HG02943 (cell line): ENCODE data around the gene TMEM179.

Experiments
- ATAC-seq: cut with Tn5 transposase; IDR thresholded peaks from one replicate; pipeline ENCODE4 v1.9.1; 2021; ENCODE audit warnings: mild to moderate bottlenecking, low read depth, moderate library complexity; ENCODE audit not compliant: unreplicated experiment

The TMEM179 gene

DNA sequence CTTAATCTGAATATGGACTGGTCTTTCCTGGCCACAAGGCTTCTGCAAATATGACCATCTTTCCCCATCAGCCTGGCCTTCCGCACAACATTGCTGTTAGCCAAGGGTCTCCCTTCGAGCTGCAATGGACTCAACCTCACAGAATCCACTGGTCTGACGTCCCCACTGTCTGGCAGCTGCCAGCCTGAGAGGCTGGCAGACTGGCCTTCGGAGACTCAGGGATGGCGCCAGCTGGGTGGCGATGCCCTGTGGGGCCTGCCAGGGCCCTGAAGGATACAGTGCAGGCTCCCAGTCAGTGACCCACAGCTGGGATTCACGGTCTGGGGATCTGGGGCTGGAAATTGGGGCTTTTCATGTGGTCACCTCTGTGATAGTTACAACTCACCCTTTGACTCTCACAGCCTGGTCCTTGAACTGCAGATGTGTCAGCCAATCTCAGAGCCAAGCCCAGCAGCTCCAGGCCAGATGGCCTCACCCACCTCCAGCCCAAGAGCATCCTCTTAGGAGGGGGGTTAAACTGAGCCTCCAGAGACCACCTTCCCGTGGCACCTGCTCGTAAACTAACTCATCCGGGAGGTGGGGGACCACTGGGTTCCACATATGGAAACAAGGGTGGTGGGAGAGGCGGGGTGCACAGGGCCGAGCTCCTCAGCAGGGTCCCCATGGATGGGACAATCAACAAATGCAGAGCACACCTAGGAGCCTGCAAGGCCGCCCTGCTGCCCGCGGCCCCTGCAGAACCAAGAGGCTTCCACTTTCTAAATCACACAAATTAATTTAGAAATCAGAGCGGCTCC, 46.1 kb downstream of the TMEM179 start:
- ATAC-seq: no peak

DNA sequence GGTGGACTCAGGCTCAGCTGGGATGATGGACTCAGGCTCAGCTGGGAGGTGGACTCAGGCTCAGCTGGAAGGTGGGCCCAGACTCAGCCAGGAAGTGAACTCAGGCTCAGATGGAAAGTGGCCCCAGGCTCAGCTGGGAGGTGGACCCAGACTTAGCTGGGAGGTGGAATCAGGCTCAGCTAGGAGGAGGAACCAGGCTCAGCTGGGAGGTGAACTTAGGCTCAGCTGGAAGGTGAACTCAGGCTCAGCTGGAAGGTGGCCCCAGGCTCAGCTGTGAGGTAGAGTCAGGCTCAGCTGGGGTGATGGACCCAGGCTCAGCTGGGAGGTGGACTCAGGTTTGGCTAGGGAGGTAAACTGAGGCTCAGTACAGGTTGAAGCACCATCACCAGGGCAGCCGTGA, 46.8 kb downstream of the TMEM179 start:
- no peak for ATAC-seq

DNA sequence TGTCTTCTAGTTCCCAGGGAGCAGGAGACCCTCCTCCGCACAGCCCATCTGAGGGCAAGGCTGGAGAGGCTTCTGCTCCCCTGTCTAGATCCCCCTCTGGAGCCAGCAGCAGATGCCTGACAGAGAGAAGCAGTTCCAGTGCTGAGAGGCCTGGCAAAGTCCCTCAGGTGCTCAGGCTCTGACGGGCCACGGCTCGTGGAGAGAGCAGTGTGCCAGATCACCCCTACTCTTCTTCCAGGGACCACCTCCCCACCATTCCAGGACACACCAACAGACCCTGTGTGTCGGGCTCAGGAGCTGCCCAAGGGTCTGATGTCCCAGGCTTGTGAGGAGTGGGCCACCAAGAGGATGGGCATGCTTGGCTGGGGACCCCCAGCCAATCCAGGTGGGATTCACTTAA, 47.5 kb downstream of the TMEM179 start:
- ATAC-seq: no peak

DNA sequence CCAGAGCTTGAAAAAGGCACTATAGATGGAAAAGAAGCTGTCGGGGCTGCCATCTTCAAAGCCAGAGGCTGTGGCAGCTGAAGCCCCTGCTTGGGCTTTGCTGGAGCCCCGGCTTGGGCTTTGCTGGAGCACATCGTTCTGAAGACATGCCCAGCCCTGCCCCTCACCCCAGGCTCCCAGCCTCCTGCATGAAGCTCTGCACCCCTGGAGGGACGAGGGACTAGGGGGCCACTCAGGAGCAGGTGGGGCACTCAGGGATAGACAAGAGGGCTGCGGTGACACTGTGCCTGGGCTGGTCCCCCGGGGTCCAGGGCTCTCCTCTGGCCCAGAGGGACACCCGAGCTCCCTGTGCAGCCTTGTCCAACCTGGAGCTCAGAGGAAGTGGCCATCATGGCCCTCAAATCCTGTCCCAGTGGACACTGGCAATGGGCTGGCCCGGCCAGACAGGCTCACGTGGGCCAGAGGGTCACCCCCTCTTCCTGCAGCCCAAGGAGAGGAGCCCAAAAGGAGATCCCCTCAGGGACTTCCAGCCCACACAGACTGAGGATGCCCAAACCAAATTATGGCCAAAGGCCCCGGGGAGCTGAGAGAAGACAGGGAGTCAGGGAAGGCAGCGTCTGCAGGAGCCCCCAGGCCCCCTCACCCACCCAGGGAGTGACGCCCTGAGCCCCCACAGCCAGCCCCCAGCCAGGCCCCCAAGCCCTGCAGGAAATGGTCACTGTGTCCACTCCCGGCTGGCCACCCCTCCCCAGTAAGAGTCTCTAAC, 48.1 kb downstream of the TMEM179 start:
- ATAC-seq: no peak

DNA sequence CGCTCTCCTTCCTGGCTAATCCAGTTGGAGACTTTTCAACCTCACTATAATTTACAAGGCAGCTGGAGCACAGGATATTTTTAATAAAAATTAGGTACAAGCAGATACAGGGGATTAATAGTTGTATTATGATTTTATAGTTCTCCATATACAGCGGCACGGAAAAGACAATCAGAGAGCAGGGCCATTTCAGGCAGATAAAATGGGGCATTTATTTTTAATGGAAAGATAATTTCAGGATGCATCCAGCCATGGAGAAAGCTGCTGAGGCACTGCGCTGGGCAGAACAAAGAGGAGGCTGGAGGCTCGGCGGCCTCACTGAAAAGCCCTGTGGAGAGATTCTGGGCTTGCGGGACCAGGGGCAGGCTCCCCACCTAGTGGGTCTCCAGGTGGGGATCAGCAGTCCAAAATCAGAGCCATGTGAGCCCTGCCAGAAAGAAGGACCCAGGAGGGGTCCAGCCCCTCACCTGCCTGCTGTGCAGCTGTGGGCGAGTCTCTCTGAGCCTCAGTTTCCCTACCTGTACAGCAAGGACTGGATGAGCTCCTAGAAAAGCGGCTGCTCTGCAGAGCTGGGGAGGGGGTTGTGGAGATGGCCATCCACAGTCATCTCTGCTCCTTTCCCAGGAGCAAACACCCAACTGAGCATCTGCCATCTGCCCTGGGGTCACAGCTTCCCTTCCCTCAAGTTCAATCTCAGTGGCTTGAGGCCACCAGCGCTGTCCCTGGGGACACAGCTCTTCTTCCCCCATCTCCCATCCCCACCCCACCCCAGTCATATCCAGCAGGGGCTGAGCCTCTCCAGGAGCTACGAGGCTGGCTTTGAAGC, 48.9 kb downstream of the TMEM179 start:
- ATAC-seq: no peak

DNA sequence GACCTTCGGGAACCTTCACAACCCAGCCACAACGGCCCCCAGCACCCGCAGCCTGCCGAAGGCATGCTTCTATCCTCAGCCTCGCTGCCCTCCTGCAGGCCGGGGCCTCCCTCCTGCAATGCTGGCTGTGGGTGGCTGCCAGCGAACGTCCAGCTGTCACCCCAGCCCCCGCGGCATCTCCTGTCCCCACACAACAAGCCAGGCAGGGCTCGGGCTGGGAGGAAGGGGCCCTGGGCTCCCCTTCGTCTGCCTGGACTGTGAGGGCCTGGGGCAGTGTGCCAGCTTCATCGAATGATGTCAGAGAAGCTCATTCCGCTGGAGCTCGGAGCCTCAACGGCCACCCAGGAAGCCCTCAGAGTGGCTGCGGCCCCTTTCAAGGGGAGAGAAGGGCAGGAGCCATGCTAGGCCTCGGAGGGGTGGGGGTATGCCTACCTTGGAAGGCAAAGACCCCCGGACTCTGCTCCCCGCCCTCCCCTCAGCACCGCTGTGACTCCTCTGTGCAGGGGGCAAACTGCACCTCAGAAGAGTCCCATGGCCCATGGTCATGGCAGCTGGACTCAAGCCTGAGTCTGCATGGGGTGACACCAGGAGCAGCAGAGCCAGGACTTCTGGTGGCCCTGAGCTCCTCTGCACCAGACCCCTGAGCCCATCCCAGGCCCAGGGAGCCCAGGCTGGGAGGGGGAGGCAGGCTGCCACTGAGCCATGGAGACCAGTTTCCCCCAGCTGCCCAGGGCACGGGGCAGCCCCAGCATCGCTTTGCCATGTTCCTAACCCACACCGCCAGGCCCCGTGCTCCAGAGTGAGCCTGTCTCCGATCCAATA, 49.8 kb downstream of the TMEM179 start:
- ATAC-seq: no peak

DNA sequence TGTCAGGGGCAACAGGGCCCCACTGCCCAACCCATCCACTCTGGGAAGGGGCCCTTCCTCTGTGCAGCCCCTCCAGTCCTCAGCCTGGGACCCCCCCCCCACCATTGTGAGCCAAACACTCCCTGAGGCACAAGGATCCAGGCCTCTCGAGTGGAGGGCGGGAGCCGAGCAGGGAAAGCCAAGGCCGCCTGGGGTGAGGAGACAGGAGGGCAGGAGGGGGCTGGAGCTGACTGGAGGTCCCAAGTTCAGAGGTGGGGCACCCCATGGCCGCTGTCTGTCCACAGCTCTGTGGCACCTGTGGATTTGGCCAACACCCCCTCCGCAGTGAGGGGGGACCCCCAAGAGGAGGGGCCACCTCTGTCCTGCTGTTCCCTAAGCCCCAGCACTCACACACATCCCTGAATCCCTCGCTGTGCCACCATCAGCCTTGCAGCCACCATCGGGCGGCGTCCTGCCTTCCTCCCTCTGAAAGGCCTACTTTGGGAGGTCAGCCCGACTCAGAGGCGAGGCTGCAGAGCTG, 50.4 kb downstream of the TMEM179 start:
- no peak for ATAC-seq

DNA sequence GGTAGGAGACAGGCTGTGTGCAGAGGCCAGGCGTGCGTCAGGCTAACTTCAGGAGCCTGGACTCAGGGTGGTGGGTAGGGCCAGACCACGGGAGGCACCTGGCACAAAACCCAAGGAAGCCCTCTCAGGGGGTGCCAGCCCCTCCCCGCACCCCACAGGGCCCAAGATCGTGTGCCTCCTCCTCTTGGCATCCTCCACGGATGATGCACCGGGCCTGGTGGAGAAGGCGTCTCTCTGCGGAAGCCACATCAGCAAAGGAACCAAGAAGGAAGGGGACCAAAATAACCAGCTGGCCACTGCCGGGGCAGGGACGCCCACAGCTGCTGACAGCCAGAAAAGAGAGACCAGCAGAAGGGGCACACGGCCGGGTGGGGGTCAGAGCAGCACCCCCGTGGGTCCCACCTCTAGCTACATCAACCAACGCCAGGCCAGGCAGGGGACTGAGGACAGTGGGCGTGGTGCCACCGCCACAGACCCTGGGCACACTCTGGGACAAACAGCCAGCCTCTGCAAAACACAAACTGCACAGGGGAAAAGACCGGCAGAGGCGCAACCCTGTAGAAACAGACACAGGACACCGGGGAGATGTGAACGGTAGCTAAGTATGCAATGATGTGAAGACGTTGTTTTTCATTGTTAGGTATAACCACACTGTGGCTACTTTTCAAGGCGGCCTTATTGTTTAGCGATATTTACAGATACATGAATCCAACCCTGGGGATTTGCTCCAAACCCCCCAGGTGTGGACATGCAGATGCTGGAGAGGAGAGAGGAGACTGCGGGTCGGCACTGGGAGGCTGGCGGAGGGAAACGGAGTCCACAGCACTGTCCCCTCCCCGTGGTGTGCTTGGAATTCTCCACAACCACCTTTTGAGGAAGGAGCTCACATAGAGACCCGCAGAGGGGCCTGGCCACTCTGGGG, 51.1 kb downstream of the TMEM179 start:
- ATAC-seq: no peak

DNA sequence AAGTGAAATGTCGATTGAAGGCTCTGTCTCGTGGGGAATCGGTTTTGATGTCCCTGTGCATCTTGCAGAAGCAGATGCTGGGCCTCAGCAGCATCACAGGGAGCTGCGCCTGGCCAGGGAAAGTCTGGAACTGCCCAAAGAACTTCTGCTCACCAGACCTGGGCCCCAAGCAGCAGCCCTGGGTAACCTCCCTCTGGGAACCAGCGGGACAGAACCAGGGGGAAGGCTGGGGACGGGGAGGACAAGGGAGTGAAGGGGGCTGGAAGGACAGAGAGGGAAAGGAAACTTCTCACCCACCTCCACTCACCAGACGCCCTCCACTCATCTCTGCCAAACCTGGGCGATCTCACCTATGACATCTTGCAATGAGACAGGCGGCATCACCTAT, 51.8 kb downstream of the TMEM179 start:
- no peak for ATAC-seq

DNA sequence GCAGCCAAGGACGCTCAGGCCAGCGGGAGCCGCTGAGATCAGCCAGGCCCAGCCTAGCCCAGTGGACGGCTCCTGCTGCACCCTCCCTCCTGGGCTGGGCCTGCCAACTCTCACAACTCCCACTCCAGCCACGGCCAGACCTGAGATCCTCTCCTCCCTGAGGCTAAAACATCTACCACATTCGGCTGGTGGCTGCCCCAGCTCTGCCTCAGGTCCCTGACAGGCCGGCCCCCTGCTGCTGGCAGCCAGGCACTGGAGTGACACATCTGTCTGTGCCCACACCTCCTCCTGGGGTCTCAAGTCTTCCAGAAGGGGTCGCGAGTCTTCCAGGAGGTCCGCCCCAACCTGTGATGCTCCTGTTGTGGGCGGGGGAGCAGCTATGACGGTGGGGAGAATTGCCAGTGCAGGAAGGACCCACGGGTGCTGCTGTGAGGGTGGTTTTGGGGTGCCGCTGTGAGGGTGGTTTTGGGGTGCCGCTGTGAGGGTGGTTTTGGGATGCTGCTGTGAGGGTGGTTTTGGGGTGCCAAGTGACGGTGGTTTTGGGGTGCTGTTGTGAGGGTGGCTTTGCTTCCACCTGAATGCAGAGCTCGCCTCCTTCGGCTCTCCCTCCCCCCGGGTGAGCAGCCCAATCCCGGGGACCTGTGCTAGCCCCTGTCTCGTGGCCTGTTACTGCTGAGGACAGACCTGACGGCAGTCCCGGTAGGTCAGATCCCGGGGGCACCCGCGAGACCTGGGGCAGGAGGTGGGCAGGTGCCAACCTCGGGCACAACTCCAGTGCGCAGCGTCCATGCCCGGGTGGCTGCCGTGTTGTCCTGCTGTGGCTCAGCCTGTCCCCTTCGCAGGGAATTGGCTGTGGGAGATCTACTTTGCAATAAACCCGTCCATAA, 52.5 kb downstream of the TMEM179 start:
- no peak for ATAC-seq

DNA sequence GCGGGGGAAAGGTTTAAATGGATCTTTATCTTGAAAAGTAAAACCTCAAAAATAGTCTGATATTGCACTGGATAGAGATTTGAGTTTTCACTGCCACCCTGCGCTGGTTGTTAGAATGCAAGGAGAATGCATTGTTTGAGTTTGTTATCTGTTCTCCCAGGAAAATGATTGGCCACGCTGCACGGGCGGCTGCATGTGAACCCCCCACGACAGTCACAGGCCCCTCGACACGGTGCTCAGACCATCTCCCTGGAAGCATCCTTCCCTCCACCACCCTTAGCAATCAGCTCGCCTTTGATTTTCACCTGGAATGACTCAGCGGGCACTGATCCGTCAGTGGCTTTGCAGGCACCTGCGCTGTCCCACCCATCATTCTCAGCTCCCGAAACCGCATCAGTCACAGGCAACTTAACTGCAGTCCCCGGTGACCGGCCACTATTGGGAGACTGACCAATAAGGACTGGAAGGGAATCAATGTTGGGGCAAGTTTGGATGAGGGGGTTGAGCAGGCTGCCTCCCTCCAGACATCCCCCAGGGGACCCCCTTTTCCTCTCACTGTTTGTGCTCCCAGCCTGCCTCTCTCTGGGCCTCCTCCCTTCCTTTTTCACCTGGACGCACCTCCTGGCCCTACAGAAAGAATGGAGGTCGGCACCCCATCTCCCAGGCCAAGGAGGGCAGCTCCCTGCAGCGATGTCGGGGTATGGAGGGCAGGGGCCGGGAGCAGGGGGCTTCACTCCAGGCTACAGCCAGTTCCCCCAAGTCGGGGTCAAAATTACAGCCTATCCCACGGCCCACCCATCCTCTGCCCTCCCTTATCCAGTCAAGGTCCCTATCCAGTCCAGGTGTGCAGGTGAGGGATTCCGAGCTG, 53.5 kb downstream of the TMEM179 start:
- ATAC-seq: no peak

DNA sequence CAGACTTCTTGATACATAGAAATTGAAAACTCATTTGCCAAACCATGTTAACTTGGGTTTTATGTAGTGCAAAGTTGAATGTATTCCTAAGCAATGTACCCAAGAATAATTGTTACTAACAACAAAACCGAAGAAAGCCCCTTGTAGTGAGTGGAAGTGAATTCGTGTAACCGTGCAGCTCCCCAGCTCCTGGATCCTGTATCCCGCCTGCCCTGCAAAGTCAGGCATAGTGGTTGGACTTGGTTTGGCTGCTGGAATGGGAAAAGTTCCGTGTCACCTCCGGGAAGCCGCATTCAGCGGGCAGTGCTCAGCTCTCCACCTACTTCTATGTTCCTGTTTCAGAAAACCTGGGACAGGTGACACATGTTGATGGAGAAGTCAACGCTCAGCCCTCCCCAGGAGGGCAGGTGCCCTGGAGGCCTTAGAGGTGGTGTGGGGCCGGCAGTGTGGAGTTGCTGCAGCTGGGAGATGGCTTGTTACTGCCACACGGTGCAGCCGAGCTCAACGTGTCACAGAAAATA, 54.2 kb downstream of the TMEM179 start:
- no peak for ATAC-seq

DNA sequence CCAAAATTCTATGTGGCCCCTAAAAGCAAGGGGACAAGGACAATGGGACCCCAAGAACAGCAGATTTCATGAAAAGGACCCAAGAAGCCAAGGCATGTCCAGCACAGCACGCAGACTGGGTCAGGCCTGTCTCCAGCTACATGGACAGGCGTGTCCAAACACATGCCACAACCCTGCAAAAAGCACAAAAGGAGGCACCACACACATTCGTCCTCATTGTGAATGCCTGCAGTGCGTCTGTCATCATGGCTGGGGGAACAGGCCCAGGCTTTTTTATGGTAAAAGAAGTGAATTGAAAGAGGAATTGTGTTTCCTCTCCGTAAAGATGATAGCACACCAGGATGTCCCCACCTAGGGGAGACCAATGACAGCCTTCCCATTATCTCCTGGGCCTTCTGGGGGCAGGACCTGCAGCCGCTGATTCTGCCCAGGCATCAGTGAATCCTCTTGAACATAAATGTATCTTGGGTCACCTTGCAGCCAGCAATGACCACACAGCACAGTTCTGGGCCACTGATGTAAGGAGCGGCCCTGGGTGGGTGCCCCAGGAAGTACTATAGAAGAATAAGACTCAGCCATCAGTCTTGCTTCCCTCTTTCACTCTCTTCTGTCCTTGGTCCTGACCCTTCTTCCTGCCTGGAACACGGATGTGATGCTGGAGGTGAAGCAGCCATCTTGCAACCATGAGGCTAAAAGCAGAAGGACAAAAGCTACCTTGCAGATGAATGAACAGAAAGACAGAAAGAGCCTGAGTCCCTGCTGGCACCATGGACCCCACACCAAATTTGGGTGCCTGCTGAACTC, 54.8 kb downstream of the TMEM179 start:
- no peak for ATAC-seq

DNA sequence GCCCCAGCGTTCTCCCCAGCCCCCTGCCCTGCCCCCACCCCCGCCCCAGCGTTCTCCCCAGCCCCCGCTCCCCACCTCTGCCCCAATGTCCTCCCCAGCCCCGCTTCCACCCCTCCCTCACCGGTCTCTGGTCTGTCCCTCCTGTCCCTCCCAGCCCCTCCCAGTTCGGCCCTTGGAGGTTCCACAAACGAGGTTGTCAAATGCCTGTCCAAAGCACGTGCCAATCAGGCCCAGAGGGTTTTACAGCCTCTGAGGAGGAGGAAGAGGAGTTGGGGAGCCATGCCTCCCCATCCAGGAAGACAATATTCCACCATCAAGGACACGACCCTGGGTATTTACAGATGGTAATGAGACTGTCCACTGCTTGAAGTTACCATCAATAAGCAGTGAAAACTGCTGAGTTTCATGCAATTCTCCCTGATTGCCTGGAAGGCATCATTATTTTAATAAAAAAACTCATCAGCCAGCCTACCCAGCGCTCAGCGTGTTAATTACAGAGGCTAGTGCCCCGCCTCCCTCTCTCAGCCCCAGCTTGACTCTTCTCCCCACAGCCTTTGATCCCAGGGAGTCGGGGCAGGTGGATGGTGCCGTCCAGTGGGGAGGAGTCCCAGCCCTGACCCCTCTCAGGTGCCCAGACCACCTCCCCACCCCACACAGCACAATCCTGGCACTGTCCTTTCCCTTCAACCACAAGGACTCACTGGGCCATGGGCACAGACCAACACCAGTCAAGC, 55.6 kb downstream of the TMEM179 start:
- ATAC-seq: no peak

DNA sequence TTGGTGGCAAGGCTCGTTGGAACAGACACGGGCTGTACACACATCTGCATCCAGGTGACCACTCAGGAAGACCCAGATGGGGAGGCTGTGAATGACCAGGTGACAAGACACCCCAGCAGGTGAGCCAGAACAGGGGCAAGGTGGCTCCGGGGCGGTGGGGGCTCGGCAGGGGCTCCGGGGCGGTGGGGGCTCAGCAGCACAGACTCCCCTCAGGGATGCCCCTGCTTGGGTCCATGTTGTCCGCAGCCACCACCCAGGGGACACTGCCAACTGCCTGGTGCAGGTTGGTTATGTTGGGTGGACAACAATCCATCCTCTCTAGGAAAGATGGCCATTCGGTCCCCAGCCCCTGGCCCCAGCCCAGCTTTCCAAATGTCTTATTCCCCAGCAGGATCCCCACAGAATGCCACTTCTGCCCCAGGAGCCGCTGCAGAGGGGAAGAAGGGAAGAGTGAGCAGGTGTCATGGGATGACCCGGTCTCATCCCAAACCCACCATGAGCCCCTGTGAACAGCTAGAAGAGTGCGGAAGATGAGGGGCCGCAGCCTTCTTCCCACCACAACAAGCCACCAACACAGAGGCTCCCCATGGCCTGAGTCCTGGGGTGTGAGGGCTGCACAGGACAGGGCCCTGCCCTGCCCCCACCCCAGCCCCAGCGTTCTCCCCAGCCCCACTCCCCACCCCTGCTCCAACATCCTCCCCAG, 56.4 kb downstream of the TMEM179 start:
- no peak for ATAC-seq
